SK-N-SH (cell line): ENCODE measurements around the gene THSD4. TPM values are rescaled to one million over a fixed set of nuclear protein-coding genes. Genes with fewer than 3 reads are reported as not detected.

Experiments used
- CTCF ChIA-PET: fragments of 300-600, 350-600 bp; formaldehyde crosslinking; extraction: SDS; loops from one replicate; lab custom pipeline; 2021; lab: Yijun Ruan, JAX
- POLR2A ChIA-PET: fragments of 350-600 bp; sonication (Branson Sonifier 250); formaldehyde crosslinking; extraction: SDS; loops from one replicate; lab custom pipeline; 2020; ENCODE audit warnings: antibody characterized with exemption, inconsistent platforms; lab: Yijun Ruan, JAX
- DNase-seq: peaks from one replicate; pipeline ENCODE4 v3.0.0; 2012
- H2AFZ ChIP-seq: fragments of 200-600 bp; sonication (generic); 2 replicates; pipeline ENCODE4 v1.8.1; 2016; ENCODE audit warnings: antibody characterized with exemption, mild to moderate bottlenecking, low read depth
- H3F3A ChIP-seq: fragments of 200-600 bp; sonication (generic); replicated peaks from 2 replicates; pipeline ENCODE3; 2016; ENCODE audit warnings: antibody characterized with exemption, mild to moderate bottlenecking; ENCODE audit not compliant: insufficient read depth
- H3K27ac ChIP-seq, 2 experiments: fragments of 200-500 bp in 1 of 2; fragments of 200-600 bp in 1 of 2; sonication (Bioruptor generic) in 1 of 2; sonication (generic), shearing (Covaris generic) in 1 of 2; 2 replicates each; pipeline versions ENCODE4 v1.5.1 to v1.6.1; 2014 to 2016; ENCODE audit warnings: low read depth in 2 of 2, inconsistent platforms in 1 of 2, low read length in 1 of 2, mild to moderate bottlenecking in 1 of 2, mixed read lengths in 1 of 2
- H3K27me3 ChIP-seq: fragments of 200-600 bp; sonication (generic), shearing (Covaris generic); 2 replicates; pipeline ENCODE4 v1.6.1; 2016; ENCODE audit warnings: mixed run types; ENCODE audit not compliant: insufficient read depth
- H3K36me3 ChIP-seq, 2 experiments: fragments of 200-500 bp in 1 of 2; fragments of 200-600 bp in 1 of 2; sonication (Bioruptor generic) in 1 of 2; sonication (generic) in 1 of 2; replicated peaks in 1 of 2; 2 replicates each; pipeline versions ENCODE3 to v1.5.1; 2014 to 2016; ENCODE audit warnings: low read length in 1 of 2, mild to moderate bottlenecking in 1 of 2; ENCODE audit not compliant: insufficient read depth in 2 of 2, control insufficient read depth in 1 of 2
- H3K4me1 ChIP-seq, 2 experiments: fragments of 200-500 bp in 1 of 2; fragments of 200-600 bp in 1 of 2; sonication (Bioruptor generic) in 1 of 2; sonication (generic), shearing (Covaris generic) in 1 of 2; 2 replicates each; pipeline versions ENCODE4 v1.5.1 to v1.6.1; 2014 to 2016; ENCODE audit warnings: low read depth in 1 of 2, low read length in 1 of 2, mixed run types in 1 of 2; ENCODE audit not compliant: insufficient read depth in 2 of 2, control insufficient read depth in 1 of 2
- H3K4me2 ChIP-seq: fragments of 200-600 bp; sonication (generic), shearing (Covaris generic); 2 replicates; pipeline ENCODE4 v1.6.1; 2017; ENCODE audit warnings: mixed run types
- H3K4me3 ChIP-seq, 2 experiments: fragments of 200-500 bp in 1 of 2; fragments of 200-600 bp in 1 of 2; sonication (Bioruptor generic) in 1 of 2; sonication (generic), shearing (Covaris generic) in 1 of 2; 2 replicates each; pipeline versions ENCODE4 v1.5.1 to v1.8.1; 2014 to 2016; ENCODE audit warnings: low read depth in 2 of 2, inconsistent platforms in 1 of 2, low read length in 1 of 2, mild to moderate bottlenecking in 1 of 2, mixed read lengths in 1 of 2, moderate library complexity in 1 of 2
- H3K79me2 ChIP-seq: fragments of 200-600 bp; sonication (generic); 2 replicates; pipeline ENCODE4 v1.8.1; 2017; ENCODE audit warnings: mild to moderate bottlenecking; ENCODE audit not compliant: insufficient read depth
- H3K9ac ChIP-seq: fragments of 200-600 bp; sonication (generic); 2 replicates; pipeline ENCODE4 v1.6.1; 2017; ENCODE audit warnings: mixed run types
- H3K9me2 ChIP-seq: fragments of 200-600 bp; sonication (generic); 2 replicates; pipeline ENCODE4 v1.6.1; 2017; ENCODE audit warnings: mixed run types
- H3K9me3 ChIP-seq: fragments of 200-600 bp; sonication (generic); 2 replicates; pipeline ENCODE4 v1.6.1; 2017; ENCODE audit warnings: mixed run types, mild to moderate bottlenecking, moderate library complexity
- H4K20me1 ChIP-seq: fragments of 200-600 bp; sonication (generic); 2 replicates; pipeline ENCODE4 v1.6.1; 2017; ENCODE audit warnings: mild to moderate bottlenecking, mixed run types; ENCODE audit not compliant: insufficient read depth
- CHD2 ChIP-seq: fragments of 150-350 bp; IDR thresholded peaks from 2 replicates; pipeline ENCODE4 v1.6.1; 2018; ENCODE audit warnings: low read length; ENCODE audit not compliant: partially characterized antibody
- CTCF ChIP-seq: fragments of 200-600 bp; sonication (generic); IDR thresholded peaks from 2 replicates; pipeline ENCODE4 v1.6.1; 2017; ENCODE audit warnings: antibody characterized with exemption, mild to moderate bottlenecking, moderate library complexity
- ELF1 ChIP-seq: IDR thresholded peaks from 2 replicates; pipeline ENCODE4 v1.4.0; 2012
- FOSL2 ChIP-seq: IDR thresholded peaks from 2 replicates; pipeline ENCODE4 v1.4.0; 2012; ENCODE audit warnings: low read depth, mild to moderate bottlenecking, moderate library complexity, borderline replicate concordance
- FOXJ3 ChIP-seq: sonication (generic); formaldehyde crosslinking; IDR thresholded peaks from 2 replicates; pipeline ENCODE4 v1.5.1; 2020; ENCODE audit warnings: mild to moderate bottlenecking, missing genetic modification reagents
- FOXM1 ChIP-seq: IDR thresholded peaks from 2 replicates; pipeline ENCODE4 v1.4.0; 2012; ENCODE audit warnings: low read depth, mild to moderate bottlenecking
- GABPA ChIP-seq: IDR thresholded peaks from 2 replicates; pipeline ENCODE4 v1.4.0; 2012; ENCODE audit warnings: low read depth, mild to moderate bottlenecking
- IRF3 ChIP-seq: fragments of 150-350 bp; IDR thresholded peaks from 2 replicates; pipeline ENCODE4 v1.6.1; 2016; ENCODE audit warnings: mild to moderate bottlenecking, low read depth, low read length
- MEF2A ChIP-seq: IDR thresholded peaks from 2 replicates; pipeline ENCODE4 v1.4.0; 2012; ENCODE audit warnings: low read depth, borderline replicate concordance
- NRF1 ChIP-seq: IDR thresholded peaks from 2 replicates; pipeline ENCODE4 v1.6.1; 2012; ENCODE audit warnings: low read depth, mild to moderate bottlenecking, low read length
- POLR2AphosphoS5 ChIP-seq: IDR thresholded peaks from 2 replicates; pipeline ENCODE4 v1.6.1; 2012; ENCODE audit warnings: low read depth, low read length
- RCOR1 ChIP-seq: fragments of 150-350 bp; IDR thresholded peaks from 2 replicates; pipeline ENCODE4 v1.6.1; 2017; ENCODE audit warnings: antibody characterized with exemption, low read length
- REST ChIP-seq: IDR thresholded peaks from 2 replicates; pipeline ENCODE4 v1.6.1; 2012; ENCODE audit warnings: mild to moderate bottlenecking, low read depth, low read length, moderate library complexity
- RXRA ChIP-seq: IDR thresholded peaks from 2 replicates; pipeline ENCODE4 v1.4.0; 2012; ENCODE audit warnings: low read depth, mild to moderate bottlenecking, borderline replicate concordance
- SIN3A ChIP-seq: IDR thresholded peaks from 2 replicates; pipeline ENCODE4 v1.6.1; 2012; ENCODE audit warnings: low read depth, mild to moderate bottlenecking, low read length, moderate library complexity, borderline replicate concordance
- SMC3 ChIP-seq: IDR thresholded peaks from 2 replicates; pipeline ENCODE4 v1.6.1; 2012; ENCODE audit warnings: low read depth, low read length, improper control_type of control experiment
- TAF1 ChIP-seq: IDR thresholded peaks from 2 replicates; pipeline ENCODE4 v1.6.1; 2012; ENCODE audit warnings: low read depth, mild to moderate bottlenecking, low read length, moderate library complexity, borderline replicate concordance
- USF2 ChIP-seq: fragments of 150-350 bp; IDR thresholded peaks from 2 replicates; pipeline ENCODE4 v1.6.1; 2017; ENCODE audit warnings: antibody characterized with exemption, low read length, low read depth, borderline replicate concordance
- ZBTB33 ChIP-seq: IDR thresholded peaks from 2 replicates; pipeline ENCODE4 v1.4.0; 2012; ENCODE audit warnings: low read depth, borderline replicate concordance
- WGBS: methylation state at CpG from one replicate; pipeline ENCODE4 v1.1.6; 2017; ENCODE audit warnings: low lambda C conversion rate; 5-methylcytosine and 5-hydroxymethylcytosine counted together
- polyA plus RNA-seq, 3 experiments: library from polyadenylated mRNA; depleted of rRNA; stranded (reverse); fragments of >200 nt; gene quantifications; 2 replicates each; pipeline ENCODE4 v1.2.3, GENCODE V29; 2012

Gene THSD4
- polyA plus RNA-seq, 1 of the 3 experiments (the other 2 are of a cell fraction), result 79.1 TPM

GRCh38 chr15:71344316-71344715 lies 229.0 kb downstream of the THSD4 start:
- POLR2A ChIA-PET, result no interaction called here
- no peaks in the 10 kb centered on the region; a peak in 1 of 4 replicates for H3K4me1 ChIP-seq
- peaks cover 5 to 6% of the 10 kb centered on the region in 2 experiments for H3K36me3 ChIP-seq
- no peak for DNase-seq
- H3K9ac ChIP-seq, result no peak overlapping the region
- no peak overlapping the region for H3K4me2 ChIP-seq
- no peak overlapping the region for H2AFZ ChIP-seq
- no peaks in the 10 kb centered on the region for H3K27me3 ChIP-seq
- no peaks in the 10 kb centered on the region for H4K20me1 ChIP-seq
- WGBS, result 96% methylated on average over 5 of the region's 5 CpGs
- CTCF ChIA-PET, result no interaction called here
- no peak overlapping the region for H3K4me3 ChIP-seq
- H3K9me3 ChIP-seq, result no peaks in the 10 kb centered on the region
- no peaks in the 10 kb centered on the region for H3K9me2 ChIP-seq
- TF ChIP-seq CHD2, result no peak
- no peak for TF ChIP-seq SIN3A
- no peak for TF ChIP-seq POLR2AphosphoS5
- no peak for TF ChIP-seq GABPA
- TF ChIP-seq USF2, result no peak
- TF ChIP-seq FOSL2, result no peak
- no peak for TF ChIP-seq TAF1
- TF ChIP-seq ELF1, result no peak
- TF ChIP-seq MEF2A, result no peak
- no peak for TF ChIP-seq CTCF
- TF ChIP-seq FOXM1, result no peak
- no peak for TF ChIP-seq RXRA
- no peak for TF ChIP-seq RCOR1
- TF ChIP-seq NRF1, result no peak
- TF ChIP-seq ZBTB33, result no peak
- TF ChIP-seq IRF3, result no peak
- TF ChIP-seq REST, result no peak
- no peak for TF ChIP-seq SMC3
- no peak for TF ChIP-seq FOXJ3
- no peak overlapping the region for H3K27ac ChIP-seq
- no peaks in the 10 kb centered on the region for H3K79me2 ChIP-seq
- no peaks in the 10 kb centered on the region for H3F3A ChIP-seq
